HEK293T (cell line): ENCODE data around the gene OR2A42.
"Not testable (repeated sequence)": the region's sequence is repeated elsewhere in the genome, so short reads cannot be mapped to it uniquely, and the experiment has no call there.

Experiments
- BHLHE40 ChIP-seq: fragments of 450-650 bp; IDR thresholded peaks from 2 replicates; pipeline ENCODE4 v1.6.1; 2016; ENCODE audit warnings: mild to moderate bottlenecking, moderate library complexity, borderline replicate concordance
- FOXA1 ChIP-seq: fragments of 450-650 bp; IDR thresholded peaks from 2 replicates; pipeline ENCODE4 v1.6.1; 2016; ENCODE audit warnings: mild to moderate bottlenecking
- FOXM1 ChIP-seq: fragments of 450-650 bp; IDR thresholded peaks from 2 replicates; pipeline ENCODE4 v1.6.1; 2017; ENCODE audit warnings: mild to moderate bottlenecking, borderline replicate concordance
- HDGF ChIP-seq: fragments of 450-650 bp; IDR thresholded peaks from 2 replicates; pipeline ENCODE4 v1.6.1; 2017; ENCODE audit warnings: antibody characterized with exemption, borderline replicate concordance
- NFRKB ChIP-seq: fragments of 450-650 bp; IDR thresholded peaks from 2 replicates; pipeline ENCODE4 v1.6.1; 2016; ENCODE audit warnings: mild to moderate bottlenecking, moderate library complexity
- PKNOX1 ChIP-seq: fragments of 450-650 bp; IDR thresholded peaks from 2 replicates; pipeline ENCODE4 v1.6.1; 2016
- SP1 ChIP-seq: fragments of 450-650 bp; IDR thresholded peaks from 2 replicates; pipeline ENCODE4 v1.6.1; 2017
- TARDBP ChIP-seq: fragments of 450-650 bp; IDR thresholded peaks from 2 replicates; pipeline ENCODE4 v1.6.1; 2016
- ZNF384 ChIP-seq: fragments of 450-650 bp; IDR thresholded peaks from 2 replicates; pipeline ENCODE4 v1.6.1; 2016

GRCh38 chr7:144264692-144265091 is 25.3 kb upstream of the OR2A42 start, which contains the start of gene OR2A7:
- TF ChIP-seq ZNF384, PKNOX1, FOXM1, TARDBP, HDGF, FOXA1, SP1, BHLHE40, NFRKB: not testable (repeated sequence)
